ENCODE data around the gene ZC3H6.

Gene ZC3H6, protein sequence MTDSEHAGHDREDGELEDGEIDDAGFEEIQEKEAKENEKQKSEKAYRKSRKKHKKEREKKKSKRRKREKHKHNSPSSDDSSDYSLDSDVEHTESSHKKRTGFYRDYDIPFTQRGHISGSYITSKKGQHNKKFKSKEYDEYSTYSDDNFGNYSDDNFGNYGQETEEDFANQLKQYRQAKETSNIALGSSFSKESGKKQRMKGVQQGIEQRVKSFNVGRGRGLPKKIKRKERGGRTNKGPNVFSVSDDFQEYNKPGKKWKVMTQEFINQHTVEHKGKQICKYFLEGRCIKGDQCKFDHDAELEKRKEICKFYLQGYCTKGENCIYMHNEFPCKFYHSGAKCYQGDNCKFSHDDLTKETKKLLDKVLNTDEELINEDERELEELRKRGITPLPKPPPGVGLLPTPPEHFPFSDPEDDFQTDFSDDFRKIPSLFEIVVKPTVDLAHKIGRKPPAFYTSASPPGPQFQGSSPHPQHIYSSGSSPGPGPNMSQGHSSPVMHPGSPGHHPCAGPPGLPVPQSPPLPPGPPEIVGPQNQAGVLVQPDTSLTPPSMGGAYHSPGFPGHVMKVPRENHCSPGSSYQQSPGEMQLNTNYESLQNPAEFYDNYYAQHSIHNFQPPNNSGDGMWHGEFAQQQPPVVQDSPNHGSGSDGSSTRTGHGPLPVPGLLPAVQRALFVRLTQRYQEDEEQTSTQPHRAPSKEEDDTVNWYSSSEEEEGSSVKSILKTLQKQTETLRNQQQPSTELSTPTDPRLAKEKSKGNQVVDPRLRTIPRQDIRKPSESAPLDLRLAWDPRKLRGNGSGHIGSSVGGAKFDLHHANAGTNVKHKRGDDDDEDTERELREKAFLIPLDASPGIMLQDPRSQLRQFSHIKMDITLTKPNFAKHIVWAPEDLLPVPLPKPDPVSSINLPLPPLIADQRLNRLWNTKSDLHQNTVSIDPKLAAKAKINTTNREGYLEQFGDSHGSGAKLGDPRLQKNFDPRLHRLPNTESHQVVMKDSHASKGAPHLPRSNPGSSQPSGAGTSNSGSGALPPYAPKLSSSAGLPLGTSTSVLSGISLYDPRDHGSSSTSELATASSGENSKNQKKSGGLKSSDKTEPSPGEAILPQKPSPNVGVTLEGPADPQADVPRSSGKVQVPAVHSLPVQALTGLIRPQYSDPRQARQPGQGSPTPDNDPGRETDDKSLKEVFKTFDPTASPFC

DNA sequence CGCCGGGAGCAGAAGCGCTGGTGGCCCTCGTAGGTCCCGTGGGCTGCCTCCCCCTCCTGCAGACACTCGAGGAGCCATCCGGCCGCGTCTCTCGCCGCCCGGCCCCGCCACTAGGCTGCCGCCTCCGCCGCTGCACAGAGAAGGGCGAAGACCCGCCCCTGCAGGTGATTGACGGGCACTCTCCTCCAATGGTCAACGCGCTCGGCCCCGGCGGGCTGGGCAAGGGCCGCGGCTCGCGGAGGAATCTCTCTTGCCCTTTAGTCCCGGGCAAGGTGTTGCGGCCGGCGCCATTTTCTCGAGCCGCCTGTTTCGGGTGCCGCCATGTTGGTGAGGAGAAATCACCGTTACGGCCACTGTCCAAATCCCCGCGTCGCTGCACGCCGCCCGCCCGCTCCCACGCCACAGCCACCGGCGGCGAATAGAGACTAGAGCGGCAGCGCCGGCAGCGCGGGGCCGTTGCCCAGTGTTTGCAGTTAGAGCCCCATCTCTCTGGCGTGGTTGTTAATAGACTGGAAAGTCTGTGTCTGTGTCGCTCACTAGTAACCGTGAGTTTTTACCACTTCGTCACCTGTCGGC, at the start of gene ZC3H6:
Gene ZC3H6 (plus strand): TSS at position 287 of the 576 bp plus-strand sequence. CDS start 398 bp downstream, outside the sequence.
- DNase-seq: peak; percentile 99

GRCh38 chr2:112229348-112229747, 46.0 kb upstream of the ZC3H6 start:
- no peak for DNase-seq

DNA sequence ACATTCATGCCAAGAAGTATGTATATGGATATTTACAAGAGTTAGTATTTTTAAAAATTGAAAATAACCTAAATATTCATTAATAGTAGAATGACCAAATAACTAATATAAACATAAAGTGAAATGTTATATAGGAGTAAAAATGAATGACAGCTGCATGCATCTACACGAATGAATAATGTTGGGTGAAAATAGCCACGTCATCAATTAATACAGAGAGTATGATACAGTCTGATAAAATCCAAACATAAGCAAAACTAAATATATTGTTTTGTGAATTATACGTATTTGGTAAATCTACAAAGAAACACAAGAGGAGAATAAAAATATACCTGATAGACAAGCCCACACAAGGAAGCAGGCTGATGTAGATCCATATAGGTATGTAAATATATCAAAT, 45.0 kb upstream of the ZC3H6 start:
- DNase-seq: no peak

- DNase-seq: no peak
These were observed 35.5 kb upstream of the ZC3H6 start for GRCh38 chr2:112239862-112240261.

GRCh38 chr2:112242384-112242783, 33.0 kb upstream of the ZC3H6 start:
- DNase-seq: no peak

DNA sequence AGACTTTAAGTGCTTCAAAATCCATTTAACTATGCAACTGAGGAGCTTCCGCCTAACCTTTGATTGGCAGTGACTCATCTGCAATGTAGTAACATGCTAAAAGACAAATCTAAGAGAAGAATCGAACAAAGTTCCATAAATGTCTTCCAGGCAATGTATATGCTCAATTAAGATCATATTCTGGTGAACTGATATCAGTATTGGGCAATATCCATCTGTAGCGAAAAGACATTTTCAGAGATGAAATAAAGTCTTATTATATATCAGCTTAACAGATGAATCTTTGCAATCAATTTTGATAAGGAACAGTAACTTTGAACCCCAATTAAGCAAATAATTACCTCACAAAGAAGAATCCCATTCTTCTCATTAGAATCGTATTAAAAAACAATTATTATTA, 32.2 kb upstream of the ZC3H6 start:
- no peak for DNase-seq

DNA sequence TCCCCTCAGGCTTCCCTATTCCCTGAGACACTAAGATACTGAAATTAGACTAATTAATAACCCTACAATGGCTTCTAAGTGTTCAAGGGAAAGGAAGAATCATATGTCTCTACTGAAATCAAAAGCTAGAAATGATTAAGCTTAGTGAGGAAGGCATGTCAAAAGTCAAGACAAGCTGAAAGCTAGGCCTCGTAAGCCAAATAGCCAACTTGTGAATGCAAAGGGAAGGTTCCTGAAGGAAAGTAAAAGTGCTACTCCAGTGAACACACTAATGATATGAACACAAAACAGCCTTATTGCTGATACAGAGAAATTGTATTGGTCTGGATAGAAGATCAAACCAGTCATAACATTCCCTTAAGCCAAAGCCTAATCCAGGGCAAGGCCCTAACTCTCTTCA, 30.5 kb upstream of the ZC3H6 start:
- peak; percentile 9 for DNase-seq

- no peak for DNase-seq
These were observed 24.1 kb upstream of the ZC3H6 start for GRCh38 chr2:112251271-112251670.

DNA sequence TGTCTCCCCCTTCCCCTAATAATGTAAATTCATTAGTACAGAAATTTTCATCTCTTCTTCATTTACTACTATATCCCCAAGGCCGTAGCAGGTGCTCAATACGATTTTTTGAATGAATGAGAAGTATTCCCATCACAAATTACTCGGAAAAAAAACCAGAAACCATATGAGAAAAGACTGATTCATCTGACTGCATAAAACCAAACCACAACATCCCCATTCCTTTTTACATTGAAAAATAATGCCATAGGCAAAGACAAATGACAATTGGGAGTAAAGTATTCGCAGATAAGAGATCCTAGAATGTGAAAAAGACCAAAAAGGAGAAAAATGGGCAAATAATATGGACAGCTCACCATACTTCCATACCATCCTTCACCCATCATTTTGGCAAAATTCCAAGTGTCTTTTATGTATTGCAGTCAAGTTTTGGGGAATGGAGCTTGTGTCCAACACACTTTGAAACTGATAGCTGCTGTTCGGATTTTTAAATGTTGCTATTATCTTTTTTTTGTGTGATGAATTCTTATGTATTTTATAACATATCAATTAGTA, 22.1 kb upstream of the ZC3H6 start:
- no peak for DNase-seq

DNA sequence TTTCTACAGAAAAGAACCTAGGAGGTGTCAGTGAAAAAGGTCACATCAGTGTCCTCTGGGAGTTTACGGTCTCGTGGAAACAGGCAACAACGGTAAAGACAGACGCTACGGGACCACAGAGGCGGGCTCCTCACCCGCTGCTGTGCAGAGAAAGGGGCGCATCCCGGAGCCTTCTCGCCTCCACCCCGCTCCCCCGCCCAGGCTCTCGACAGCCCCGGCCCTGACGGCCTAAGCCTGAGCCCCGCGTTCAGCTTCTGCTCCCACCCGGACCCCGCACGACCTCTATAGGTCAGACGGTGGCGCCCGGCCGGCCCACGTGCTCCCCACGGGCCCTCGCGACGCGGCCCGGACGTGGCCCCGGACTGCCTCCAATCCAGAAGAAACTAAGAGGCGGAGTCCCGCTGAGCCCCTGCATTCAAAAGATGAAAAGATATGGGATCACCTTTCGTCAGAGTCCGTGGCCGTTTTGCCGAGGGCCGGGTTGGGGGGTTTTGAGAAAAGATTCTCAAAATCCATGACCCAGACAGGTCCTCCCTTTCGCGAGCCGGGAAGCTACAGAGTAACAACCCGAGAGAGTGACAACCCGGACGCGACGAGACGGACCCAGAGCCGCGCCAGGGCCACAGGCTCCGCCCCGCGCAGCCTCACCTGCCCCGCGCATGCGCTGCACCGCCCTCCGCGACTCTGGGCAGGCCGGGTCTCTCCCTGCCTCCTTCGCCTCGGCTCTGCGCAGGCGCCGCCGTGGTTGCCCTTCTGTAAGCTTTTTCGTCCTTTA, 20.7 kb upstream of the ZC3H6 start, which contains the start of gene ZC3H8:
Gene ZC3H8 (minus strand): TSS at position 577 of the 775 bp plus-strand sequence. CDS start 61 bp downstream, at position 516.
- peak; percentile 96 for DNase-seq

GRCh38 chr2:112255875-112256274, 19.5 kb upstream of the ZC3H6 start:
- DNase-seq: no peak

DNA sequence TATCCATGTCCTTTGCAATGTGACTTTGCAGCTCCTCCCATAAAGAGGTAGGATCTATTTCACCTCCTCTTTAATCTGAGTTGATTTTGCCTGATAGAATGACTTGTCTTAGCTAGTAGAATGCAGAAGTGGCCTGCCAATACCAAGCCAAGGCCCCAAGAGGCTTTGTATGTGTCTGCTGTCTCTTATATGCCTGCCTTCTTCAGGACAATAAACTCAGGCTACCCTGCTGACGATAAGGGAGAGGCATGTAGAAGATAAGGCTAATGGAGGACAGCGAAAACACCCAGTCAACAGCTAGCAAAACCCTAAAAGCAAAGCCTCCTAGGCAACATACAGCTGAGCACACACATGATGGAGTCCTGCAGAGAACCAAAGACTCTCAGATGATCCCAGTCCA, 18.7 kb upstream of the ZC3H6 start:
- DNase-seq: no peak

DNA sequence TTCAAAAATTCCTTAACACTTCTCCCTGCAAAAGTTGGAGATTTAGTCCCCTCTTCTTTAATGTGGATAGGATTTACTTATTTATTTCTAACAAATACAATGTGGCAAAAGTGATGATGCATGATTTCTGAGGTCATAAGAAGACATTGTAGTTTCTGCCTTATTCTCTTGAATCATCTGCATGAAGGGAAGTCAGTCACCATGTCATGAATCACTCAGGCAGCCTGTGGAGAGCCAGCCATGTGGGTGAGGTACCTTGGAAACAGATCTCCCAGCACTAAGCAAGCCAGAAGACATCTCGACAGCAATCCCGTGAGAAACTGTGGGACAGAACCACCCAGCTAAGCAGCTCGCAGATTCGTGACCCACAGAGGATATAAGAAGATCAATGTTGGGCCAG, 17.8 kb upstream of the ZC3H6 start:
- DNase-seq: peak; percentile 33

DNA sequence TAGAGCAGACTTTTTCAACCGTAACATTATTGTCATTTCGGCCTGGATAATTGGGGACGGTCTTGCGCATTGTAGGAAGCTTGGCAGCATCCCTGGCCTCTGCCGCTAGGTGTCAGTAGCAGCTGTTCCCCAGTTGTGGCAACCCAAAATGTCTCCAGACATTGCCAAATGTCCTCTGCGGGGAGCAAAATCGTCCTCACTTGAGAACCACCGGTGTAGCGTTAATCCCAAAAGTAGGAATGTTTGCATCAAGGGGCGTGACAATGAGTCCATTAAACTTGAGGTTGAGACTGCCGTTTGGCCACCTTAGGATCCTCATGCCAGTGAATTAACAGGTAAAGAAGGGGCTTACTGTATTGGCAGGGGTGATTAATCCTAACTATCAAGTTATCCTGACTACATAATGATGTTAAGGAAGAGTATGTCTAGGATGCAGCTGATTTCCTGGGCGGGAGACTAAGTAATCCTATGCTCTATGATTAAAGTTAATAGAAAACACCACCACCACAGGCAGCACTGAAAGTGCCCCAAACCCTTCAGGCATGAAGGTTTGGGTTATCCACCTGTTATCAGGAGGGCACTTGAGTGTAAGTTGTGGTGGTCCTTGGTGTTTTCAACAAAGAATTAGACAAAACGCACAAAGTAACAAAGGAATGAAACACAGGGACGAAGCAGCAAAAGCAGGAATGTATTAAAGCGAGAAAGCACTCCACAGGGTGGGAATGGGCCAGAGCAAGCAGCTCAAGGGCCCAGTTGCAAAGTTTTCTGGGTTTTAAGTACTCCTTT, 15.7 kb upstream of the ZC3H6 start:
- DNase-seq: peak; percentile 82

DNA sequence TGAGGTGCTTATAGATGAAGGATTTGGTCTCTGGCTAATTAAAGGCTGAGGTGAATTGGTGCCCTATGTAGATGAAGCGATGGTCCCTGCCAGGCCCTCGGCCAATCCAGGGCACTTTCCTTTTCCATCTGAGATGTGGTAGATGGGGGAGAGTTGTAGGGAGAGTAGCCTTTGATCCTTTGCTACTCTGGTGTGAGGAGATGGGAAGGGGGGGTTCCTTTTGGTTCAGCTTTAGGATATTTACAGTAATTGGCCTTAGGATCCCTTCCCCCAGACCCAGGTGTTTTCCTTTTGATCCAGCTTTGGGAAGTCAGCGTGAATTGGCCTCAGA, 15.1 kb upstream of the ZC3H6 start:
- DNase-seq: no peak

- DNase-seq: no peak
These were observed 12.5 kb upstream of the ZC3H6 start for GRCh38 chr2:112262876-112263275.

GRCh38 chr2:112268547-112268946, 6.8 kb upstream of the ZC3H6 start:
- DNase-seq: no peak

- no peak for DNase-seq
These were observed 2.7 kb upstream of the ZC3H6 start for GRCh38 chr2:112272669-112273068.

- no peak for DNase-seq
These were observed 2.0 kb upstream of the ZC3H6 start for GRCh38 chr2:112273349-112273748.

DNA sequence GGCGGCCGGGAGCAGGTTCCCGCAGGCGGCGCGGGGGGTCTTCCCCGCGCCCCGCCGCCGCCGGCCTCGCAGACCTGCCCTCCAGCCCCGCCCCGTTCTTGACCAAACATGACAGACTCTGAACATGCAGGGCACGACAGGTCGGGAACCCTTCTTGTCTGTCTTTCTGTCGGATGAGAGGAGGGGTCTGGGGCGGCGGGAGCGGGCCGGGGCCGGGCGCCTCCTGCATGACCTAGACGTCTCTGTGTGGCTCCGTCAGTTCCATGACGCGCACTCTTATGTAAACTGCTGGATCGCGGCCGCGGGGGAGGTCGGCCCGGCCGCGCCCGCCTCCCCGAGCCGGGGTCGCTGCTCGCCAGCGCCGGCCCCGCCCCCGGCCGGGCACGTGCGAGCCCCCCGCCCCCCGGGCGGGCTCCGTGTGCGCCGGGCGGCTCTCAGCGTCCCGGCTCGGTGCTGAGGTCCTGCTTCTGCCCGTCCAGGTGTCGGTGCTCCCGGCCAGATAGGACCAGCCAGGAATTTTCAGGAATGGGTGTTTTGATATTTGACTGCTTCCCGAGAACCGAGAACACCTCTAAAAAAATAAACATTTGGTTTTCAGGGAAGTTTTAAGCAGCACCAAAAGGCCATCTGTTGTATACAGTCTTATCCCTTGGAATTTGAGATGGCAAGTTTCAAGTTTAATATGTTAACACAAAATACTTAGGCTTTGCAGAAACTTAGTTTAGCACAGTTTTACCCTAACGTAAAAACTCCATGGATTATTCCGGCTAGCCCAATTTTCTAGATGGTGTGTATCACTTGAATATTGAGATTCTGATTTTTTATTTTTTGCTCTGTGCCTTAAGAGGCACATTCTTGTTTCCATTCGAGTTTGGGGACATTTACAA, 733 bp downstream of the ZC3H6 start:
- peak; percentile 78 for DNase-seq

Measured in stimulated activated CD4-positive, alpha-beta T cell treated with anti-CD3 and anti-CD28 coated beads, Interleukin-1b, Interleukin-23, amount 100 ng/mL, for 48 hours (primary cell).